AG10803 (cell line): Measurements from ENCODE around the gene GCLM.

Experiments
- DNase-seq: peaks from one replicate; pipeline ENCODE4 v3.0.0; 2010; ENCODE audit warnings: low read depth
- H3K4me3 ChIP-seq: 2 replicates; pipeline ENCODE4 v1.5.1; 2011; ENCODE audit warnings: mild to moderate bottlenecking, low read length, control low read depth
- TF ChIP-seq, protein P1 (sequence below): conservative IDR thresholded peaks from 2 replicates; pipeline ENCODE4 v1.5.1; 2011; ENCODE audit warnings: mild to moderate bottlenecking, low read length, control low read depth, inconsistent platforms

GCLM gene

DNA sequence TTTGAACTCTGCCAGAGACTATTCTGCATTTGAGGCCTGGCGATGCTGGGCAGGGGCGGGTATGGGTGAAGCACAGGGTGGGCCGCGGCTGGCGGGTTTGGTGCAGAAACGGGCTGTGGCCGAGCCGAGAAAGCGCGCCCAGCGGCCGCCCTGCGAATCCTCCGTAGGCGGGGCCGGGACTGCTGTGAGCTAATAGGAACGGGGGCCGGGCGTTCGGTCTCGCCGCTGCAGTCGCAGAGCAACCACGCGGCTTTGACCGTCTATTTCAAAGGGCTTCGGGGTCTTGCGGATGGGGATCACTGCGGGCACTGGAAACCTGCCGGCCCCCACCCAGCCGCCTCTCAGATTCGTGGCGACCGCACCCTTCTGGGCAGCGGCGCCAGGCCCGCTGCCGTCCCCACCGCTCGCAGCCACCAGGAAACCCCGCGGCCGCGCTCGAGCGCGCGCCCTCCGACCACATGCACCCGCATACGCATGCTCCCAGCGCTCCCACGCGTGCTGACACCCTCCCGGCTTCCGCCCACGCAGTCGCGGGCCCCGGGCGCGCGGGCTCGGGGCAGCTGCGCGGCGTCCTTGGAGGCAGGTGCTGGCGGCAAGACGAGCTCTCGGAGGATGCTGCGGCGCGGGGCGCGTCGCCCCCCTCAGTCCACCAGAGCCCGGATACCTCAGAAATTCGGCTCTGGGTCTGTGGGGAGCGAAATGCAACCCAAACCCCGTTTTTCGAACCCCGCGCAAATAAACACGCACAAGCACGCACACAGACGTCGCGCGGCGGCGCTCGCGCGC, 62.8 kb downstream of the GCLM start:
- H3K4me3 ChIP-seq, result peak overlapping the region; percentile 69
- DNase-seq, result peak; percentile 71
- TF ChIP-seq, protein P1, sequence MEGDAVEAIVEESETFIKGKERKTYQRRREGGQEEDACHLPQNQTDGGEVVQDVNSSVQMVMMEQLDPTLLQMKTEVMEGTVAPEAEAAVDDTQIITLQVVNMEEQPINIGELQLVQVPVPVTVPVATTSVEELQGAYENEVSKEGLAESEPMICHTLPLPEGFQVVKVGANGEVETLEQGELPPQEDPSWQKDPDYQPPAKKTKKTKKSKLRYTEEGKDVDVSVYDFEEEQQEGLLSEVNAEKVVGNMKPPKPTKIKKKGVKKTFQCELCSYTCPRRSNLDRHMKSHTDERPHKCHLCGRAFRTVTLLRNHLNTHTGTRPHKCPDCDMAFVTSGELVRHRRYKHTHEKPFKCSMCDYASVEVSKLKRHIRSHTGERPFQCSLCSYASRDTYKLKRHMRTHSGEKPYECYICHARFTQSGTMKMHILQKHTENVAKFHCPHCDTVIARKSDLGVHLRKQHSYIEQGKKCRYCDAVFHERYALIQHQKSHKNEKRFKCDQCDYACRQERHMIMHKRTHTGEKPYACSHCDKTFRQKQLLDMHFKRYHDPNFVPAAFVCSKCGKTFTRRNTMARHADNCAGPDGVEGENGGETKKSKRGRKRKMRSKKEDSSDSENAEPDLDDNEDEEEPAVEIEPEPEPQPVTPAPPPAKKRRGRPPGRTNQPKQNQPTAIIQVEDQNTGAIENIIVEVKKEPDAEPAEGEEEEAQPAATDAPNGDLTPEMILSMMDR, result peak; percentile 32

DNA sequence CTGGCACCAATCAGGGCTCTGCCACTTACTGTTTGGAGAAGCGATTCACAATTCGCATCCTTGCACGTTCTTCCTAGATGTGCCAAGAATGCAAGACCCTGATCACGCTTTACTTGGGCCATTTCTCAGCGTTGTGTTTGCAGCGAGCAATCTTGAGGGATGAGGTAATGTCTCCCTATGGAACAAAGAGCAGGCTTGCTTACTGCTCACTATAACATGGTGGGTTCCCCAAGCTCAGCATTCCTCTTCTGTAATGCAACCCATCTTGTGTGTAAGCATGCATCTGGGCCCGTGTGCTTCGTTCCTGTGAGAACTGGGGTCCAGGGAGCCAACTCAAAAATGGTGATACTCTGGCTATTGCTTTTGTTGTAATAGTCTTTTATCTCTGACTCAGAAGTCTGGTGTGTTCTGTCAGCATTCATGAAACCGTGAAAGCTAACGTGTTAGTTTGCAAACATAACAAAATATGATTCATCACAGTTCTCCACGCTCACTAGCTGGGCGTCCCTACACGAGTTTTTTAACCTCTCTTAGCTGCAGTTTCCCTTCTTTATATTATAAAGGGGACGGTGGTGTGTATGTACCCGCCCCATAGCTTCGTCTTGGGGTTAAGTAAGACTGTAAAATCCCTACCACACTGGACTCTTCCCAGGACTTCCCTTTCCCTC, 63.6 kb downstream of the GCLM start:
- DNase-seq, result peak; percentile 89
- TF ChIP-seq, protein P1, result no peak
- H3K4me3 ChIP-seq, result peak overlapping the region; percentile 69

DNA sequence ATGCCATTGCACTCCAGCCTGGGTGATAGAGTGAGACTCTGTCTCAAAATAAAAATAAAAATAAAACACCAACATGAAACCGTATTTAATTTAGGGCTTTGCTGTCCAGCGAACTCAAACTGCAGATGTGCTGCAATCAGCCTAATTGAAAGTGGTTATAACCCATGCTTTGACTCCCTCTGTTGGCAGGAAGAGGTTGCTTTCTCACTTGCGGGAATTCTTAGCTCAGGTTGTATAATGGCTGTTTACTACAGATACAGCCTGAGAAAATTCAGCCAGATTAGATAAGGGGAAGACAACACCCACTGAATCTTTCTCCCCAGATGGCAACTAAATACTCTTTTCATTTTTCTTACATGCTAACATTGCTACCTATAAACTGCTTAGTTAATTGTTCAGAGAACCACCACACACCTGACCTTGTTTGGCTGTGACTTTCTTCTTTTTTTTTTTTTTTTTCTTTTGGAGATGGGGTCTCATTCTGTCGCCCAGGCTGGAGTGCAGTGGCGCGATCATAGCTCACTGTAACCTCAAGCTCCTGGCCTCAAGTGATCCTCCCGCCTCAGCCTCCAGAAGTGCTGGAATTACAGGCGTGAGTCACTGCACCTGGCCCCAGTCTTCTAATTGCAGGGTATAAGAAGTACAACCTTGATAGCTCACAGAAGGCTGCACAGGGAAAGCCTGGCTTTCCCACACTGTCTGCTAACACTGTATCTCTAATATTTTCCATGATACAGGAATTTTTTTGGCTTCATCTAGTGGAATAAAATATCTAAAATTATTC, 64.8 kb downstream of the GCLM start:
- DNase-seq, result peak; percentile 85
- TF ChIP-seq, protein P1, result peak; percentile 93
- no peak overlapping the region for H3K4me3 ChIP-seq

DNA sequence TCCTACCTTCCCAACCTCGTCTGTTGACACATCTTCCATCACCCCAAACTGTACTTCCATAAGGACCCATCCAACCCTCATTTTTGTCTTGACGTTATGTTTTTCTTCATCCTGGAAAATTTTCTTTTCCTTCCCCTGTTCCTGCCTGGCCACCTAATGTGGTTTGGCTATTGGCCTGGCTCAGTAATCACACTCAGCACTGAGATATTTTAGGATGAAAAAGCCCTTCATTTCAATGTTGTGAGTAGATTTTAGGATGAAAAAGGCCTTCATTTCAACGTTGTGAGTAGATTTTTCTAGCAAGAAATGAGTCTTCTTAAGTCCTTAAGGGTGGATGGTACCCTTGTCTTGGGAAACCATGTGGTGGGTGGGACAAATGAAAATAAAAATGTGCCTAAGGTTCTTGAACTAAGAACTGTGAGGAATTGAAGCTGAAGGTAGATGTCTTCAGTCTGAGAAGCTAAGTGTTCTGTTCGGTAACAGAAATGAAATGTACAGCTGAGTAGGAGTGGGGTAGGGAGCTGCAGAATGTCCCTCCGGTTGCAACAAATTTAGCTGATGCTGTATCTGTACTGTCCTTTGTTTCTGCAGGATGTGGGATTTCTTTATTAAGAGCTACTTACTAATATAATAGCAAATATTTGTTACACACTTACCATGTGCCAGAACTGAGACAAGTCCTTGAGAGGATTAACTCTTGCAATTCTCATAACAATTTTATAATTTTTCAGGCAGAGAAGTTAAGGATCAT, 66.3 kb downstream of the GCLM start:
- TF ChIP-seq, protein P1, result no peak
- DNase-seq, result peak; percentile 58
- no peak overlapping the region for H3K4me3 ChIP-seq

DNA sequence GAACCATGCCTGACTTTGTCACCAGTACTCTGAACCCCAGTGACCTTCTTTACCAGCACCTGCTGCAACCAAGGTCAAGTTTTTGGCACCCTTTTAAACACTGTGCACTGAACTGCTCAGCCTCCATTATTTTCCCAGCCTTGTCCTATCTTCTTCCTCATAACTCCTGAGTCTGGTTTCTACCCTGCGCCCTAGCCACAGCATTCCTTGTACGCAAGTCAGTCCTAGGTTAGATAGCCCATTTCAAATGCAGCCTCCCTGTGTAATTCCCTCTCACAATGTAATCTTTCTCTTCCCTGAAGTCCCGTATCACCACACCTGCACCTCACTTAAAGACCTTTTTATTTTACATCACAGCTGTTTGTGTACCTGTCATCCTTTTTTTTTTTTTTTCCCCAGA, 67.5 kb downstream of the GCLM start:
- TF ChIP-seq, protein P1, result no peak
- no peak for DNase-seq
- no peak overlapping the region for H3K4me3 ChIP-seq

DNA sequence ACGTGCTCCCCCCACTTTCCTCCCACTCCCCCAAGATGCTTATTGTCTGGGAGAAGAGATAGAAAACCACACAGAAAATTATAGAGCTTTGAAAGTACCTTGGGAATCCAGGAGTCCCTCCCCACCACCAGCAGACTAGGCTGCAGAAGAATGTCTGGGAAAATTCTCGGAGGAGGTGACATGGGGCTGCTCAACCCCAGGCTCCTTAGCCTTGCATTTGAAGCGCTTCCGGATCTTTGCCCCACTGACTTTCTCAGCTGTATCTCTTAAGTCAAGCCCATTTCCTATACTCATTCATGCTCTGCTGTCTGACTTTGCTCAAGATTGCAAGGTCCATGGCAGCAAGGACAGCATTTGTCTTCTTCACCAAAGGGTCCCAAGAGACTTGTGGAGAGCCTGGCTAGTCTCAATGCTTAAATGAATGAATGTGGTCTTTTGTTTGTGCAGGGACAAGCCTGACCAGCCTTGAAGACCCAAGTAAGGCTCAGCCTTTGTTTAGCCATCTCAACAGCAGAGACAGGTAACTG, 68.2 kb downstream of the GCLM start:
- no peak overlapping the region for H3K4me3 ChIP-seq
- TF ChIP-seq, protein P1, result no peak

More for the DNA sequence above, 68.2 kb downstream of the GCLM start:
- no peak for DNase-seq
